NCI-H345 (cell line): ENCODE data around the gene ANKS1A.

Experiments
- DNase-seq: peaks from one replicate; lab custom pipeline; 2025; lab: John Stamatoyannopoulos, UW

Gene ANKS1A

DNA sequence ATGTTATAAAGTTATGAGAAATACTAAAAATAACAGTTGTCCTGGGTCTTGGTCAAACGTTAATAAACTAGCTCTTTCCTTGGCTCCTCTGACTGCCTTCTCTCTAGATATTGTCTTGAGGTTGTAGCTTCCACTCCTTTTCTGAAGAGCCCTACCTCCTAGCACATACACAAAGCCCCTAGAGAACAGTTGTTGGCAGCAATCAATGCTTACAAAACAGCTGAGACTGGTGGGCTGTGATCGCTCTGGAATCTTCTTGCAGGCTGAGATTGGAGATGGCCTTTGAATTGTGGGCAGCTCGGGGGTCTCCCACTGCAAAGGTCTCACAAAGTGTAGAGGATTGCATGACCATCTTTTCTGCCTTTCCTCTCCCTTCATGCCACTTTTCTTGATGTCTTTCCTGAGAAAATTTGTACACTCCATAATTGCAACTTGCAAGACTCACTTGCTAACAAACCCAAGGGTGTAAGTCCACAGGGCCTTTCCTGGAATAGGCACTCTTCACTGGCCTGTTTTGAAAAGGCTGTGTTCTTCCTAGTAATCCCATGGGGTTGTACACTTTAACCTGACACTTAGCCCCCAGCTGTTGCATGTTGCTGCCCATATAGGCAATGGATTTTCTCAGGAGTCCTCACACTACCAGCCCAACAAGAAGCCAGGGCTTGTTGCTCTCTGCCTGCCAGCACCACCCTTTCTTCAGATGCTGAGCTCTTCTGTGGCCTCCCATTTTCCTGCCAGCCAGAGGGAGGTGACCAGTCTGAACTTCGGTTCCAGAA lies 152.2 kb downstream of the ANKS1A start:
- no peak for DNase-seq

DNA sequence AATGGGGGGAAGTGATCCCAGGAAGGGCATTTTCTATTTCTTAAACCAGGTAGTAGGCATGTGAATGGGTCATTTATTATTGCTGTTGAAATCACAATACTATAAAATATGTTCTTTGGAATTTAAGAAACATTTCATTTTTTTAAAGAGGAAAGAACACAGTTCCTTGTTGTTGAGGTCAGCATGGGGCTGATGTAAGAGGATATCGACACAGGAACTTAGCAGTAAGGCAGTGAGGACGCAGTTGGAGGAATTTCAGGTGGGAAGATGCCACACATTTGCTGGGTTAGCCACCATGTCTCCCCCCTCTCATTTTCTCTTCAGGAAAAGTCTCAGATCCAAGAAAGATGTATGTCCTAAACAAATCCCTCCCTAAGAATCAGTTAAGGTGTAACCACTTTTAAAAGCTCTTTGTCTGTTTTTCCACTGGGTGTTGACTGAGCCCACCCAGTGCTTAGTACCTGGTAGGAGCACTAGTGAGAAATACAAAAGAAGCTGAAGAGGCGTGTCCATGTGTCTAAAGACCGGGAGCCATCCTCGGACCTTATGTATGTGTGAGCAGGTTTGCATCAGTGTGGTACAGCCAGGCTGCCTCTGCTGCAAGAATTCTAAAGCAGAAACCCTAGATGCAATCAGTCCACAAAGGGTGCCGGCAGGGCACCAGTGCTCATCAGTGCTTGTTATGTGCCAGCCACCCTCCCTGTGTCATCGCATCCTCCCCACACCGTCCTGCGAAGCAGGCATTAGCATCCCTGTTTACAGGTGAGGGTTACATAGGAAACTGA lies 153.2 kb downstream of the ANKS1A start:
- DNase-seq: no peak

DNA sequence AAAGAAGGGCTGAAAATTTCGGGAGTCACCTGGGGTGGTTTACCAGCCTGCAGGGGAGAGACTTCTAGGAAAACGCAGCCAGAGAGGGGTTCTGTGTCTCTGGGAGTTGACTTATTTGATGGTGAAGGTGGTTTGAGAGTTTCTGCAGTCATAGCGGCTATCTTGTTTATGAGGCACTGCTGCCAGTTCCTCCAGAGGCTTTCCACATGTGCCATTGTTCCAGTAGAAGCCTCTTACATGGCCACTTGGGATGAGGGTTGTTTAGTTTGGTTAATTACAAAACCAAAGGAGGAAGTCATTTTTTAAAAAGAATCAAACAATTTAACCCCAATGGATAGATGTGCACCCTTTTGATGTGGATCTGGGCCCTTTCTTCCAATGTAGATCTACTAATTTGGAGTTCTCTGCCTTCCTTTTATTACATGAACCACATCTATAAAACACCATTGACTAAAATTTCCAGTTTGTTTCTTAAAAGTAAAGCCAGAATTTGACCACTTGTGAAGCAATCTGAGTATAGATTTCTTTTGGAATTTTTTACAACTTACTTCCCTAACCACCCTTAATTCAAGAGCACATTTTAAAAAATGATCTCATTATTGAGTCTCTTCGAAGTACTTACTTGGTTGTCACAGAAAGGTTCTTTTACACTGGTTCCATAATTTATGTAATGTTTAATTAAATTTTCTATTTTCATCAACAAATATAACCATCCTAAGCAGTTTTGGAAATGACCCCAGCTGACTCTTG lies 154.5 kb downstream of the ANKS1A start:
- DNase-seq: no peak

DNA sequence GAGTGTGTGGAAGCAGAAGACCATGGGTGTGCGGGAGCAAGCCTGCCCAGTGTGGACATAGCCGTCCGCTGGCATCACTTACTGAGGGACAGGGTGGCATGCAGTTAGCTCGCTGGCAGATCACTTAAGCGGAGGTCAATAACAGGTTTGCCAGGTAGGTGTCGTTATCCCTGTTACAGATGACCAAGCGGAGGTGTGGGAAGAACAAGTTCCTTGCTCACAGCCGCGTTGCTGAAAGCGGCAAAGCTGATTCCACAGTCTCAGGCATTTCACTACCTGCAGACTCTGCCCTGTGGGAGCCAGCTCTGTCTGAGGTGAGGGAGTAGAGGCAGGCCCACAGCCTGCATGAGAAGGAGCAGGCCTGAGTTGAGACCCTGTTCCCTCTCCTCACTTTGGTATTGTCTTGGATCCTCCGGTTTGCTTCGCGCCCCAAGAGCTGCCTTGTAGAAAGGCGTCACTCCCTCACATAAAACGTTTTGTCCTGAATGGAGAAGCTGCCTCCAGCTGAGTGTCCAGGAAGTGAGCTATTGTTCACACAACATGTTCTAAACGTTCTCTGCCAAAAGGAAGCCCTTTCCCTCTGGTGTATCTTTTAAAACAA lies 155.2 kb downstream of the ANKS1A start:
- DNase-seq: peak; percentile 74

DNA sequence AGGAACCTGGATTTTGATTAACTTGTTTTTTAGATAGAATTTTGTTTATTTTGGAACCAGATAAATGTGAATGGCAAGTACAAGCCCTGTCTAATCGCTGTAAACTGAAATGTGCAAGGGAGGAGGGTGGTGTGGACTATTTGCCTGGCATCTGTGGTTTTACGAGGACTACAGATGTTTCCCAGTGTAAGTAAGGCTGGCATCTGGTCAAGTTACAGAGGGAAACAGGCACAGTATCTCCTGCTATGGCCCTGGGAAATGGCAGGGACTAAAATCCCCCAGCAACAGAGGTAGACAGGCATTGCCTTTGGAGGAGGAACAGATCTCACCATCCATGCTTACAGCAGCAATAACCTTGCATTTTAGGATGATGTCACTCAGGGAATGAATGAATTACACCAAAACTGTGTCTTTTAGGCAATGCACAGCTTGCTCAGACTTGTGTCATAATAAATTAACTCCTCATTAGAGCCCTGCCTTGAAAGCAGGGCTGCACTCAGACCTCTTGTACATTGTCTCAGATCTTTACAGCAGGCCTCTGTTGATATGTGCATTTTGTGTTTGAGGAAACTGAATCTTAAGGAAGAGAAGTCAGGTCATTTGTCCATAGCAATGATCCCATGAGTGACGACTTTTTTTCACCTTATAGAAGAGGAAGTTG lies 155.8 kb downstream of the ANKS1A start:
- DNase-seq: peak; percentile 74

DNA sequence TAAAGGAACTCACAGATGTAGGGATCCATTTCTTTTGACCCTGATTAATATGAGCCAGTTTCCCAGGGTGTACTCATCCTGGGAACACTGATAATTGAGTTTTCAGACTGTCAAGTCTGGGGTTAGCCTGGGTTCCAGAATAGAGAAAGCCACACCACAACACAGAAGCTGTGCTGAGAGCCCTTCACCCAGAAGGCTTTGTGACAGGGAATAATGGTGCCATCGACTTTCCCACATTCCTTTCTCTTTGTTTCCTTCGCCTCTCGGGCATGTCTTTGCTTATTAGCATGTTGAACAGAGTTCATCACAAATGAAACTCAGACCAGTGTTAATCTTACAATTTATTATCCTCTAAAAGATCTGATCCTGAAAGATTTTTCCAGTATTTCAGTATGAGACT lies 157.0 kb downstream of the ANKS1A start:
- no peak for DNase-seq

DNA sequence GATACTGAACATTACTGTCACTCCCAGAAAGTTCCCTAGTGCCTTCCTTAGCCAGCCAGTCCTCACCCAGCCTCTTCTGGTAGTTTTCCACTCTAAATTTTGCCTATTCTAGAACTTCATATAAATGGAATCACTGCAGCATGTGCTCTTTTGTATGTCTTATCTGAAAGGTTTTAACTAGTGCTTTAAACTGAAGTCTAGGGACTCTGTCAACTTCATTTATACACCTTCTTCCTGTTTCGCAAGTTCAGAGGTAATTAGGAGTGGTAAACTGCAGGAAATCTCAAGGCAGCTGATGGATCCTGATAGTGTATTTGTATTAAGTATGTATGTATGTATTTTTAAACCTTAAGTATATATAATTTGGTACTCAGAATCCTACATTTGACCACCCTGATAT lies 157.8 kb downstream of the ANKS1A start:
- no peak for DNase-seq

DNA sequence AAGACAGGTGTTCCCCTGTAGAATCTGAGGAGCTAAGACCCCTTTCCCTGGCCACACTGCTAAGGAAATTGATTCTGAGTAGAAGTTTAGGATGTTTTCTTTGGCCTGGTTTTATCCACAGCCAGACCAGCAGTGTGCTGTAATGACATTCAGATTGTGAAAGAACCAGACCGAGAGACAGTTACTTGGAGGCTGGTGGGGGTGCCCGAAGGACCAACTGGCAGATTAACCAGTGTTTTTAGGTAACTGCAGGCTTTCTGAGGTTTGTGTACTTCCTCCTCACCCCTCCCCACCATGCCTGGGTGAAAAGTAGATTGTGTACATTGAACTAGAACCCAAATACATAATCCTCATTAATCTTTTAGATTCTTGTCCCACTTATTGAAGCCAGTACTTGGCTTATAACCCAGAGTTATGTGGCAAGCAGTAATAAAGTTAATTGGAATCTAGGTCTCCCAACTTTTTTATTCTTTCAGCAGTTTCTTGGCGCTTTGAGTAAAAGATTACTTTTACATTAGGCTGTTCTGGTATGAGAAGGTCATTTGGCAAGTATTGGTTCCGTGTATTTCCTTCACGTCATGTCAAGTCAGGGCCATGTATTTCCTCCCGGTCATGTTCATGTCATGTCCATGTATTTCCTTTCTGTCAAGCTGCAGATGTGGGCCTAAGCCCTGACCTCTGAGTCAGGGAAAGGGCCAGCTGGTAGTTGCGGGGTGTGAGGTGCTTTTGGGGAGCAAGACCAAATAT lies 158.4 kb downstream of the ANKS1A start:
- no peak for DNase-seq

DNA sequence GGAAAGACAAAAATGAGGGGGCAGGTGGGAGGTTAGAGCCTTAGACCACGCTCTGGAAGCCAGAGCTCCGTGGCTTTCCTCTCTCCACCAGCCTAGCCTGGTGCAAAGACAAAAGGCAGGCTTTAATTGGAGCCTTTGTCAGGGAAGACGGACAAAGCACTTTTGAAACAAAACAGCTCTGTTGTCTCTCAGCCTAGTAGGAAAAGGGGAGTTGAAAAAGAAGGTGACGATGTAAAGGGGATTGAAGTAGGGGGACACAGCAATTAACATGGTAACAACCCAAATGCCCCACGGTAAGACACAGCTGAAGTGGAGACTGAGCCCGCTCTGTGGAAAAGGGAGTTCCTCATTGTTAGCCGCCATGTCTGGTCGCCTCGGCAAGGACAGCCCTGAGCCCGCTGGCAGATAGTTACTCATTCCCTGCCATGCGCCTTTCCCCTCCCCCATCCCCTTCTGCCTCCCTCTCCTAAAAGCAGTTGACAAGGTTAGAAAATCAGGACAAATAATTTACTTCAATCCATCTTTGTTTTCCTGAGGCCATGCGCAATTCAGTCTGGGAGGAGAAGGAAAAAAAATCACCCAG lies 159.1 kb downstream of the ANKS1A start:
- no peak for DNase-seq

DNA sequence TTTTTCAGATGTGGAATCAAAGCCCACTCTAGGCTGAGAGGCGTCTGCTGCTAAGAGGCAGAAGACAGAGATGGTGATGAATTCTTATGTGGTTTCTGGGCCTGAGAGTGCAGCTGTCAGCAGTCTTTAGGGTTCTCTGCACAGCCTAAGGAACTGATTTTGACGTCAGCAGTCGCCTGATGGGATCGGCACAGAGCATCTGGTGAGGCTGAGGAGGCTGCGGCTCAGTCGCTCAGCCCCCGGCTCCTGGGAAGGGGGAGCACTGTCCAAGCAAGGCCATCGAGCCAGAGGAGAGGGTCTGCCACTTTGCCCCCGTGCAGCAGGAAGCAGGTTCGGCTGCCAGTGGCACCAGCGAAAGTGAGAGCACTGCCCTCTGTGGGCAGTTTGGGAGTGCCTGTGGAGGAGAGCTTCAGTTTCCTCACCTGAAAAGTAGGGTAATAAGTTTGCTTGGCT lies 159.6 kb downstream of the ANKS1A start:
- no peak for DNase-seq

DNA sequence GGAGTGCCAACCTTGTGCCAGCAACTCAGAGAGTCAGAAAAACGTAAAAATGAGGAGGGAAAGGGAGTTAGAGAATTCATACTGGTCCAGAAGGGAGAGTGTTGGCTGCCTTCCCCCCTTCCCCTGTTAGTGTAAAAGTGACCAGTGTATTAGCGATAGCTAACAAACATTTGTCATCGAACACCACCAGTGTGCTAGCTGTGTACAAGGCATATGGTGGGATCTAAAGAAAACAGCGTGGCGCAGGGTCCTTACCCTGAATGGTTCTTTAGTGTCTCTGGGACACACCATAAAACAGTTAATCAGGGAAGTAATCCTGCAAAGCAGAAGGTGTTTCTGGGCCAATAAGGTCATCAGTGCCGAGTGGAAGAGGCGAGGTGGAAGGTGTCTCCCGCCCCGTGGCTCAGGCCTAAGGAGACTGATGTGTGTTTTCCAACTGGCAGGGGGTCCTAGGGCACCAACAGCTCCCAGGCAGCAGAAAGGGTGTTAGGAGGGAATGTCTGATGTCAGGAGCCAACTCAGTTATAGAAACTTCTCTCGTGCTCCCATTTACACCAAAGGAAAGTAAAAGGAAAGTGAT lies 160.2 kb downstream of the ANKS1A start:
- DNase-seq: no peak

DNA sequence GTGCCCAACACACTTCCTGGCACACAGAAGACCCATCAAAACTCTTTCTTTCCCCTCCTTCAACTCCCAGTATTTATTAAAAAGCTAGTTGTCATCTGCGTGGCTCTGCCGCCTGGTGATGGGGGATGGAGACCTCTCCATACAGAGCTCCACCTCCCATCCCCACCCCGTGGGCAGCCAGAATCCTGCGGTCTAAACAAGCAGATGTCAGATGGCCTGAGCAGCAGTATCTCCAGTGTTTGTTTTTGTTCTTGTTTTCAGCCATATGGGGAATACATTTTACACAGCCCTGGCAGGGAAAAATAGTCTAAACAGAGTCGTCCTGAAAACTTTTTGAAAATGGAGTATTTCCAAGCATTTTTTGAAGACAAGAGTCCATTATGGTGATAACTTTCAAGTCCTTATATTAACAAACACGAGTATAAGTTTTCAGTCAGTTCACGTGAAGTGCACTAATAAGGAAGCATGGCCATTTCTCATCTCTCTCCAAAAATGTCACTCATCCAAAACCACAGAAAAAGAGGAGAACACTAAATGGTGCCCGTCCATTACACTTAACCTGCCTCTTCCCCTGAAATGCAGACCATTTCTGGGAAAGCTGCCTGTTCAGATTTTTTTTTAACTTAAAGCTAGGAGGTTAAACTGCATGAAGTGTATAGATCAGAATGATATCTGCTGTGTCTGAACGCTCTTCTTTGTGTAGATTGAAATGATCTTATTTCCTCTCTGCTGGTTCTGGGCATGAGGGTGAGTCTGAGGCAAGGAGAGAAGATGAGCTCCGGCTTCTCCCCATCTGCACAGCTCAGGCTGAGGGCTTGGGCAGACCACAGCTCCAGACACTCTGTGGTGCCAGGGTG lies 161.1 kb downstream of the ANKS1A start:
- DNase-seq: peak; percentile 46

DNA sequence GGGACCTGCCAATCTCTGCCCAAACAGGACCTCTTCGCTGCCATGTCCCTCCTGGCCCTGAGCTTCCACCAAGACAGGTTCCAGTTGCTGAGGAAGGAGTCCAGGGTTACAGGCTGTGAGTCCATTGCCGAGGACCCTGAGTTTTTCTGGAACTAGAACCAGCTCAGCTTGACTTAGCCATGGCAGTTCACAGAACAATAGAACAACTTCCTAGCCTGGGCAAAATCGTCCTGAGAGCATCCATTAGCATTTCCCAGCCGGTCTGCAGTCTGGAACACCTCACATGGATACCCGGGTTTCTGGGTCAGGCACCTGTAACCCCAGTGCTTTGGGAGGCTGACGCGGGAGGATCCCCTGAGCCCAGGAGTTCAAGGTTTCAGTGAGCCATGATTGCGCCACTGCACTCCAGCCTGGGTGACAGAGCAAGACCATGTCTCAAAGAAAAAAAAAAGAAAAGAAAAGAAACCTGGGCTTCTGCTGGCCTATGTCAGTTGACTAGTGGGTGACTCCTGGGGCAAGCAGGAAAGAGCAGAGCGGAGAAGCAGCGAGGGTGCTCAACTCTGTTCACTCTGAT lies 161.8 kb downstream of the ANKS1A start:
- DNase-seq: no peak

DNA sequence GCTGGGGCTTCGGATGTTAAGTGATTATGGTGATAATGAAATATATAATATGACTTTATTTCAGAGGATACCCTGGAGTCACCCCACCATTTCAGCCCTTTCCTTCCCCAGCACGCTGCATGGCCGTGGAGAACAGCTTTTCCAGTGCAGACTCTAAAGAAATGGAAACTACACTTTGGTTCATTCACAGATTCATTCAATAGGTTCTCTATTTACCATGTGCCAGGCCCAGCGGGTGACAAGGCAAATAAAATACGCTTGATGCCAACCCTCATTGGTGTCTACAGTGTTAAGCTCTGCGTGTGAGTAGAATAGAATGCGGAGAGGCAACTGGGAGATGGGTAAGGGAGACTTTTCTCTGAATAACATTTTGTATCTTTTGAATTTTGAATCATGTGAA lies 162.3 kb downstream of the ANKS1A start:
- DNase-seq: peak; percentile 87

DNA sequence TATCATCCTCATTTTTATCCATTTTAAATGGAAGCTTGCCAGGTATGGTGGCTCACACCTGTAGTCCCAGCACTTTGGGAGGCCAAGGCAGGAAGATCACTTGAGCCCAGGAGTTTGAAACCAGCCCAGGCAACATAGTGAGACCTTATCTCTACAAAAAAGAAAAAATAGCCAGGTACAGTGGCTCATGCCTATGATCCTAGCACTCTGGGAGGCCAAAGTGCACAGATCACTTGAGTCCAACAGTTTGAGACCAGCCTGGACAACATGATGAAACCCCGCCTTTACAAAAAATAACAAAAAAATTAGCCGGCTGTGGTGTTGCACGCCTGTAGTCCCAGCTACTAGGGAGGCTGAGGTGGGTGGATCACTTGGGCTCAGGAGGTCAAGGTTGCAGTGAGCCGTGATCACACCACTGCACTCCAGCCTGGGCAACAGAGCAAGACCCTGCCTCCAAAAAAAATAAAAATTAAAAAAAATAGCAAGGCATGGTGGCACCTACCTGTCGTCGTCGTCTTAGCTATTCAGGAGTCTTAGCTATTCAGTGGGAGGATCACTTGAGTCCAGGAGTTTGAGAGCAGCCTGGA lies 163.0 kb downstream of the ANKS1A start:
- DNase-seq: no peak

DNA sequence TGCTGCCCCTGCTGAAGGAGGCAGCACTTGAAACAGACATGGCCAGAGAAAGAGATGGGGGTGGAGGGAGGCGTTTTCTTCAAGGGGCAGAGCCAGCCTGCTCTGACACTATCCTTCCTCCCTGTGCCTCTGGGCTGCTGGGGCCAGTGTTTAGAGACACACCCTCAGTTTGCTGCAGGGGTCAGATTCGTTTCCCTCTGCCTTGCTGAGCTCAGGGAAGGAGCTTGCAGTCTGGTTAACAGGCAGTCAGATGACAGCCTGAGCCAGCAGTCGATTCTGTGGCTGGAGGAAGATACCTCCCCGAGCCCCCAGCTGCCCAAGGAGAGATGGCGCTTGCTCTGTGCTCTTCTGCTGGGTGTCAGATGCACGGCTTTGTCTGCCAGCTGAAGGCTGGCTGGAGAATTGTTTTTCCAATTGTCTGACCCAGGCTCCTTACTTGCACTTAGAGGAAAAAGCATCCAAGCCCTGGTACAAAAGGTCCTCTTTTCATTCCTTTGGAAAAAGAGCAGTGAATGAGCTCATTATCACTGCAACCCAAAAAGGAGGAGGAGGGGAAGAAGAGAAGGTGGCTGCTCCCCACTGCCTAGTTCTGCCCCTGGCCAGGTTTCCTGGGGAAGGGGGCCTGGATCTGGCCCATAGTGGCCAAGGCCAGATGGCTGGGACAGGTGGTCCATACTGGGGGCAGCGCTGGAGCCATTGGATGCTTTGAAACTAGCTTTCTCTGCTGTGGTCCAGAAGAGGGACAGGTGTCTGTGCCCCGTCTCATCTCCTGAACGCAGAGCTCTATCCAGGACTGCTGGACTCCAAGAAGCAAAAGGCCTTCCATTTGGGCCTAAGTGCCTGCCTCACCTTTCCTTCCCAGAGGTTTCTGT lies 163.9 kb downstream of the ANKS1A start:
- no peak for DNase-seq

DNA sequence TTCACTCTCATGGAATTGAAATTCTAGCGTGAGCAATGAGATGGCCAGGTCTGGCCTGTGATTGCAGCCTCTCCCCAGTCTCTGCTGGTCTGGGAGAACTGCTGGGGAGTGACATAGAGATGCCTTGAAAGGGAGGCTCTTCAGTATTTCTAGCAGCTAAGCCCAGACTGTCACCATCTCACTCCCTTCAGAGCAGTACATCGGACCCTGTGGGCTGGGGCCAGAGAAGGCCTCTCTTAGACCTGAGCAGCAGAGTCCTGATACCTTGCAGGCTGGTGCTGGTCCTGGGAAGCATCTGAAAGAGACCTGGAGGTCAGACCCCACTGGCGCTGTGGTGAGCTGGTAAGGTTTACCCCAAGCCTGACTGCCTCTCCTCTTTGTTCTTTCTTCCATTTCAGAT lies 164.6 kb downstream of the ANKS1A start:
- no peak for DNase-seq
